Bronchial epithelial cell (primary cell): ENCODE measurements around the gene BCAS3. TPM values are rescaled to one million over a fixed set of nuclear protein-coding genes. Genes with fewer than 3 reads are reported as not detected.

Experiments
- DNase-seq: peaks from one replicate; pipeline ENCODE4 v3.0.0-alpha.2; 2010; ENCODE audit warnings: low read depth
- FAIRE-seq: peaks from 2 replicates; lab custom pipeline; 2011; peaks lifted over from hg19 to GRCh38; lab: Jason Lieb, UNC
- H3K27me3 ChIP-seq: 2 replicates; pipeline ENCODE4 v1.5.1; 2011; ENCODE audit warnings: low read length; ENCODE audit not compliant: control insufficient read depth, insufficient read depth
- H3K36me3 ChIP-seq: 2 replicates; pipeline ENCODE4 v1.5.1; 2011; ENCODE audit warnings: low read length; ENCODE audit not compliant: control insufficient read depth, insufficient read depth
- H3K4me3 ChIP-seq: 2 replicates; pipeline ENCODE4 v1.5.1; 2011; ENCODE audit warnings: mild to moderate bottlenecking, low read depth, low read length, control low read depth
- CTCF ChIP-seq: IDR thresholded peaks from 2 replicates; pipeline ENCODE4 v1.5.1; 2011; ENCODE audit warnings: mild to moderate bottlenecking, moderate library complexity, low read length, control low read depth, inconsistent platforms; ENCODE audit not compliant: insufficient read depth, severe bottlenecking
- total RNA-seq: library from RNA; depleted of rRNA; stranded (reverse); fragments of >200 nt; gene quantifications from 2 replicates; pipeline ENCODE4 v1.2.1, GENCODE V29; 2014

Gene BCAS3
- total RNA-seq, 1 donor from 2014 or later, result 10.3 TPM

GRCh38 chr17:61209525-61209924 lies 531.9 kb downstream of the BCAS3 start:
- no peak for DNase-seq
- H3K4me3 ChIP-seq, result no peak overlapping the region
- H3K27me3 ChIP-seq, result no peaks in the 10 kb centered on the region
- no peaks in the 10 kb centered on the region for H3K36me3 ChIP-seq
- no peak for TF ChIP-seq CTCF
- no peak for FAIRE-seq

GRCh38 chr17:61211236-61211635 lies 533.6 kb downstream of the BCAS3 start:
- Histone ChIP-seq H3K4me3 (no peak overlapping the region), H3K27me3 (no peaks in the 10 kb centered on the region), H3K36me3 (no peaks in the 10 kb centered on the region)
- DNase-seq (no peak), FAIRE-seq (peak; percentile 64)
- no peak for TF ChIP-seq CTCF

GRCh38 chr17:61212655-61213054 lies 535.0 kb downstream of the BCAS3 start:
- TF ChIP-seq CTCF, result no peak
- DNase-seq, result no peak
- FAIRE-seq, result no peak

GRCh38 chr17:61214753-61215152 lies 537.1 kb downstream of the BCAS3 start:
- DNase-seq (no peak), FAIRE-seq (no peak)
- no peaks in the 10 kb centered on the region for H3K27me3 ChIP-seq
- H3K36me3 ChIP-seq, result no peaks in the 10 kb centered on the region
- TF ChIP-seq CTCF, result no peak
- no peak overlapping the region for H3K4me3 ChIP-seq

More at GRCh38 chr17:61212655-61213054, 535.0 kb downstream of the BCAS3 start:
- no peak overlapping the region for H3K4me3 ChIP-seq
- no peaks in the 10 kb centered on the region for H3K36me3 ChIP-seq
- H3K27me3 ChIP-seq, result no peaks in the 10 kb centered on the region

- FAIRE-seq (no peak), DNase-seq (no peak)
- TF ChIP-seq CTCF, result no peak
Observed at GRCh38 chr17:61216066-61216465, 538.4 kb downstream of the BCAS3 start.

GRCh38 chr17:61217878-61218437 lies 540.3 kb downstream of the BCAS3 start:
- no peak for TF ChIP-seq CTCF
- DNase-seq (no peak), FAIRE-seq (peak; percentile 70)
- no peaks in the 10 kb centered on the region for H3K27me3 ChIP-seq
- H3K4me3 ChIP-seq, result no peak overlapping the region
- no peaks in the 10 kb centered on the region for H3K36me3 ChIP-seq

More at GRCh38 chr17:61216066-61216465, 538.4 kb downstream of the BCAS3 start:
- H3K27me3 ChIP-seq, result no peaks in the 10 kb centered on the region
- no peaks in the 10 kb centered on the region for H3K36me3 ChIP-seq
- H3K4me3 ChIP-seq, result no peak overlapping the region
